Astrocyte (in vitro differentiated cells and primary cell): Measurements from ENCODE around the gene NPIPB8.

Experiments used
- EZH2 ChIP-seq: IDR thresholded peaks from 2 replicates; pipeline ENCODE4 v1.6.1; 2012; ENCODE audit warnings: mild to moderate bottlenecking, low read length, inconsistent platforms; ENCODE audit not compliant: insufficient read depth
- TF ChIP-seq, protein P1 (sequence below): IDR thresholded peaks from 2 replicates; pipeline ENCODE4 v1.5.1; 2011; ENCODE audit warnings: low read depth, mild to moderate bottlenecking, inconsistent platforms, low read length, moderate library complexity; ENCODE audit not compliant: insufficient read depth

GRCh38 chr16:28602529-28602928 lies 35.3 kb upstream of the NPIPB8 start:
- TF ChIP-seq EZH2 = no peak
- TF ChIP-seq, protein P1, sequence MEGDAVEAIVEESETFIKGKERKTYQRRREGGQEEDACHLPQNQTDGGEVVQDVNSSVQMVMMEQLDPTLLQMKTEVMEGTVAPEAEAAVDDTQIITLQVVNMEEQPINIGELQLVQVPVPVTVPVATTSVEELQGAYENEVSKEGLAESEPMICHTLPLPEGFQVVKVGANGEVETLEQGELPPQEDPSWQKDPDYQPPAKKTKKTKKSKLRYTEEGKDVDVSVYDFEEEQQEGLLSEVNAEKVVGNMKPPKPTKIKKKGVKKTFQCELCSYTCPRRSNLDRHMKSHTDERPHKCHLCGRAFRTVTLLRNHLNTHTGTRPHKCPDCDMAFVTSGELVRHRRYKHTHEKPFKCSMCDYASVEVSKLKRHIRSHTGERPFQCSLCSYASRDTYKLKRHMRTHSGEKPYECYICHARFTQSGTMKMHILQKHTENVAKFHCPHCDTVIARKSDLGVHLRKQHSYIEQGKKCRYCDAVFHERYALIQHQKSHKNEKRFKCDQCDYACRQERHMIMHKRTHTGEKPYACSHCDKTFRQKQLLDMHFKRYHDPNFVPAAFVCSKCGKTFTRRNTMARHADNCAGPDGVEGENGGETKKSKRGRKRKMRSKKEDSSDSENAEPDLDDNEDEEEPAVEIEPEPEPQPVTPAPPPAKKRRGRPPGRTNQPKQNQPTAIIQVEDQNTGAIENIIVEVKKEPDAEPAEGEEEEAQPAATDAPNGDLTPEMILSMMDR = no peak
